NCI-H2107 treated with DMSO at 0.1 percent for 48 hours (cell line): Measurements from ENCODE around the gene FRMD8.

Experiments
- DNase-seq: peaks from one replicate; lab custom pipeline; 2025; ENCODE audit not compliant: unreplicated experiment; lab: John Stamatoyannopoulos, UW

FRMD8 gene

DNA sequence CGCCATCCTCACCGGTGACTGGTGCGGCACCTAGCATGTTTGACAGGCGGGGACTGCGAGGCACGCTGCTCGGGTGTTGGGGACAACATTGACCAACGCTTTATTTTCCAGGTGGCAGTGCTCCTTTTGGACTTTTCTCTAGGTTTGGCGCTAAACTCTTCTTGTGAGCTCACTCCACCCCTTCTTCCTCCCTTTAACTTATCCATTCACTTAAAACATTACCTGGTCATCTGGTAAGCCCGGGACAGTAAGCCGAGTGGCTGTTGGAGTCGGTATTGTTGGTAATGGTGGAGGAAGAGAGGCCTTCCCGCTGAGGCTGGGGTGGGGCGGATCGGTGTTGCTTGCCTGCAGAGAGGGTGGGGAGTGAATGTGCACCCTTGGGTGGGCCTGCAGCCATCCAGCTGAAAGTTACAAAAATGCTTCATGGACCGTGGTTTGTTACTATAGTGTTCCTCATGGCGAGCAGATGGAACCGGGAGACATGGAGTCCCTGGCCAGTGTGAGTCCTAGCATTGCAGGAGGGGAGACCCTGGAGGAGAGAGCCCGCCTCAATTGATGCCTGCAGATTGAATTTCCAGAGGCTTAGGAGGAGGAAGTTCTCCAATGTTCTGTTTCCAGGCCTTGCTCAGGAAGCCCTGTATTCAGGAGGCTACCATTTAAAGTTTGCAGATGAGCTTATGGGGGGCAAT, 37.2 kb downstream of the FRMD8 start:
- DNase-seq: no peak

DNA sequence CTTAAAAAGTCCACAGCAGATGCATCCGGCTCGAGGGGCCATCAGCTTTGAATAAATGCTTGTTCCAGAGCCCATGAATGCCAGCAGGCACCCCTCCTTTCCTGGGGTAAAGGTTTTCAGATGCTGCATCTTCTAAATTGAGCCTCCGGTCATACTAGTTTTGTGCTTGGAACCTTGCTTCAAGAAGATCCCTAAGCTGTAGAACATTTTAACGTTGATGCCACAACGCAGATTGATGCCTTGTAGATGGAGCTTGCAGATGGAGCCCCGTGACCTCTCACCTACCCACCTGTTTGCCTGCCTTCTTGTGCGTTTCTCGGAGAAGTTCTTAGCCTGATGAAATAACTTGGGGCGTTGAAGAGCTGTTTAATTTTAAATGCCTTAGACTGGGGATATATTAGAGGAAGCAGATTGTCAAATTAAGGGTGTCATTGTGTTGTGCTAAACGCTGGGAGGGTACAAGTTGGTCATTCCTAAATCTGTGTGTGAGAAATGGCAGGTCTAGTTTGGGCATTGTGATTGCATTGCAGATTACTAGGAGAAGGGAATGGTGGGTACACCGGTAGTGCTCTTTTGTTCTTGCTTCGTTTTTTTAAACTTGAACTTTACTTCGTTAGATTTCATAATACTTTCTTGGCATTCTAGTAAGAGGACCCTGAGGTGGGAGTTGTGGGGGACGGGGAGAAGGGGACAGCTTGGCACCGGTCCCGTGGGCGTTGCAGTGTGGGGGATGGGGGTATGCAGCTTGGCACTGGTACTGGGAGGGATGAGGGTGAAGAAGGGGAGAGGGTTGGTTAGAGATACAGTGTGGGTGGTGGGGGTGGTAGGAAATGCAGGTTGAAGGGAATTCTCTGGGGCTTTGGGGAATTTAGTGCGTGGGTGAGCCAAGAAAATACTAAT, 38.0 kb downstream of the FRMD8 start:
- no peak for DNase-seq

DNA sequence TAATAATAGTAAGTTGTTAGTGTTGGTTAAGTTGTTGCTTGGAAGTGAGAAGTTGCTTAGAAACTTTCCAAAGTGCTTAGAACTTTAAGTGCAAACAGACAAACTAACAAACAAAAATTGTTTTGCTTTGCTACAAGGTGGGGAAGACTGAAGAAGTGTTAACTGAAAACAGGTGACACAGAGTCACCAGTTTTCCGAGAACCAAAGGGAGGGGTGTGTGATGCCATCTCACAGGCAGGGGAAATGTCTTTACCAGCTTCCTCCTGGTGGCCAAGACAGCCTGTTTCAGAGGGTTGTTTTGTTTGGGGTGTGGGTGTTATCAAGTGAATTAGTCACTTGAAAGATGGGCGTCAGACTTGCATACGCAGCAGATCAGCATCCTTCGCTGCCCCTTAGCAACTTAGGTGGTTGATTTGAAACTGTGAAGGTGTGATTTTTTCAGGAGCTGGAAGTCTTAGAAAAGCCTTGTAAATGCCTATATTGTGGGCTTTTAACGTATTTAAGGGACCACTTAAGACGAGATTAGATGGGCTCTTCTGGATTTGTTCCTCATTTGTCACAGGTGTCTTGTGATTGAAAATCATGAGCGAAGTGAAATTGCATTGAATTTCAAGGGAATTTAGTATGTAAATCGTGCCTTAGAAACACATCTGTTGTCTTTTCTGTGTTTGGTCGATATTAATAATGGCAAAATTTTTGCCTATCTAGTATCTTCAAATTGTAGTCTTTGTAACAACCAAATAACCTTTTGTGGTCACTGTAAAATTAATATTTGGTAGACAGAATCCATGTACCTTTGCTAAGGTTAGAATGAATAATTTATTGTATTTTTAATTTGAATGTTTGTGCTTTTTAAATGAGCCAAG, 38.9 kb downstream of the FRMD8 start:
- no peak for DNase-seq

DNA sequence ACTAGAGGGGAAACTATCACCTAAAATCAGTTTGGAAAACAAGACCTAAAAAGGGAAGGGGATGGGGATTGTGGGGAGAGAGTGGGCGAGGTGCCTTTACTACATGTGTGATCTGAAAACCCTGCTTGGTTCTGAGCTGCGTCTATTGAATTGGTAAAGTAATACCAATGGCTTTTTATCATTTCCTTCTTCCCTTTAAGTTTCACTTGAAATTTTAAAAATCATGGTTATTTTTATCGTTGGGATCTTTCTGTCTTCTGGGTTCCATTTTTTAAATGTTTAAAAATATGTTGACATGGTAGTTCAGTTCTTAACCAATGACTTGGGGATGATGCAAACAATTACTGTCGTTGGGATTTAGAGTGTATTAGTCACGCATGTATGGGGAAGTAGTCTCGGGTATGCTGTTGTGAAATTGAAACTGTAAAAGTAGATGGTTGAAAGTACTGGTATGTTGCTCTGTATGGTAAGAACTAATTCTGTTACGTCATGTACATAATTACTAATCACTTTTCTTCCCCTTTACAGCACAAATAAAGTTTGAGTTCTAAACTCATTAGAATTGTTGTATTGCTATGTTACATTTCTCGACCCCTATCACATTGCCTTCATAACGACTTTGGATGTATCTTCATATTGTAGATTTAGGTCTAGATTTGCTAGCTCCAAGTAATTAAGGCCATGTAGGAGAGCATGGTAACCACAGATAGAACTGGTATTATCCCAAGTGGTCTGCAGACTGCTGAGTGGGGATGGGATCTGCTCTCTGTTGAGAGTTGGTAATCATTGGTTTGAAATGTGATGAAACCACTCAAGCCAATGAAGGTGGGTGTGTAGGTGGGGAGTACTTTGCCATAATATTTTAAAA, 39.8 kb downstream of the FRMD8 start:
- no peak for DNase-seq

DNA sequence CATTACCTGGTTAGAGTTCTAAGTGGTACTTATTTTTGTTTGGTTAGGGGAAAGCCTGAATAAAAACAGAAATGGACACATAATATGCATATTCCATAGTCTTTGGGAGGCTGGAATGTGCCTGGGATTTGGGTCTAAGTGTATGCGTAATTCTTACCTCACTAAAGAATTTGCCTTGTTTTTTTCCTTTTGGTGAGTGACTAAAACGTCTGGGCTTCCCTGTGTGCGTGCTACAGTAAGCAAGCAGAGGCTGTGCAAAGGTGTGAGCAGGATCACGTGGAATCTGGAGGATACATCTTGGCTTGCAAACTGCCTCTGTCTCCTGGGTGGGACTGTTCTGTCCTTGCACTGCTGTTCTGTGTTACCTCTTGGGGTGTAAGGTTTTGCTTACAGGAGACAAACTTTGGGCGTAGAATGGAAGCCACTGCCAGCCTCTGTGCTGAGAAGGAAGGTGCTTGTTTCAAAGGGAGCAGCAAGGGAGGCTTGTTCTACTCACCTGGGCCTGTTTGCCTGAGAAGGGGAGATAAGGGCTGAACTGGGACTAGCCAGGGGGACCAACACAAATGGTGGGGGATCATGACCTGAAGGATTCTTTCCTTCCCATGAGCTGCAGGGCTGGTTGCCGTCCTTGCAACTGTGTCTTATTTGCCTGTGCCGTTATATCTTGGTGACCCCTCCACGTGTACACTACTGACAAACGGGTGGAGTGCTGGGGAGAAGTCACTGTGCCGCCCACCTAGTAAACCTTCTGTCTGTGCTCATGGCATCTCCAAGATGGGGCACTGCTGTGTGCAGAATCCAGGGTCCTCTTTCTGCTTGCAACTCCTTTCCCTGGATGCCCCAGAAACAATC, 40.6 kb downstream of the FRMD8 start:
- no peak for DNase-seq

DNA sequence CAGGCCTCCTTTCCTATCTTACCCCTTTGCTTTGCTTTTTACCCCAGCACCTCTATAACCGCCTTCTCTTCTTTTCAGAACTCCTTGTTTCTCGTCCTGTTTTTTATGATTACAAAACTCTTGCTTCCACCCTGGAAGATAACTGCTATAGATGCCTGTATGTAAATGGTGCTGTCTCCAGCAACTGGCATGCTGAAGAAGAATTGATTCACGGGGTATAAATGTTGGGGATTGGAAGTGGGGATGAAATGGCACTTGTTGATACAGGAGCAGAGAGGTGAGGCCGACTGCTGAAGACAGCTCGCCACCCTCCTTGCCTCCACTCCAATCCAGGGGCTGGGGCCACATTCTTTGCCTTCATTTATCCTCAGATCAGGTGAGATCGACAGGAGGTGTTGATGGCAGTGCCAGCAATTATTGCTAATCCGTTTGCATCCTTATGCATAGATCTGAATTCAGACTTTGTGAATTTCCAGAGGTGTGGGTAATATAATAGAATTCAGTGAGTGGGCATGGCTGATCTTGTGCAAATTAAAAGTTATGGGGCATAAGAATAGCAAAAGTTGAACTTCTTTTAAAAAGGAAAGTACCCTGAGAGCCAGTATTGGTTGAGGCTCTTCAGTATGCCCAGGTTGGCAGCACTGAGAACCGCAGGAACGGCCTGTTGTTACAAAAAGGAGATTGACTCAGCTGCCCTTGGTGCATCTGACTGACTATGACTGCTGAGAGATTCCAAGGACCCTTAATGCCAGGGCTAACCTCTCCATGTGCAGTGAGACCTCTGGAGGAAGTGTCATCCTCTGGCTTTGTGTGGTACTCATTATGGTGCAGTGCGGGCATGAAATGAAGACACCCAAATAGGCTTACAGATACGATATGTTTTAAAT, 41.5 kb downstream of the FRMD8 start:
- no peak for DNase-seq

DNA sequence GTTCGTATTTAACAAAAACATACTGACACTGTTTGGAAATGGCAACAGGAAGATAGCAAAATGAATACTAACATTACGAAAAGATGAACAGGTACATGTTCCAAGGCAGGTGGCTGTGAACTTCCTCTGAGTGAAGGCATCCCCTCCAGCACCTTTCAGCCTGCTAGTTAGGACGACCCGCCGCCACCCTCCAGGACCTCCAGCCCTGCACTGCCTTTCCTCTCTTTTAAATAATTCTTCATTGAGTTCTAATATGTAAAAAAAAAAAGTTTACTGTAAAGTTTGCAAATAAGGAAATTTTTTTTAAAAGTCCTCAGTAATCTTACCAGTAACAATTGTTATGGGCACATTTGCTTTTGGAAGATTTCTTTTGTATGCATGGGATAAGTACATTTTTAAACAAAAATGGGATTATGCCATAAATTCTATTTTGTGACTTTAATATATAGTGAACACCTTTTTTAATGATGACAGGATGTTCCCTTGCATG, 42.2 kb downstream of the FRMD8 start:
- no peak for DNase-seq

DNA sequence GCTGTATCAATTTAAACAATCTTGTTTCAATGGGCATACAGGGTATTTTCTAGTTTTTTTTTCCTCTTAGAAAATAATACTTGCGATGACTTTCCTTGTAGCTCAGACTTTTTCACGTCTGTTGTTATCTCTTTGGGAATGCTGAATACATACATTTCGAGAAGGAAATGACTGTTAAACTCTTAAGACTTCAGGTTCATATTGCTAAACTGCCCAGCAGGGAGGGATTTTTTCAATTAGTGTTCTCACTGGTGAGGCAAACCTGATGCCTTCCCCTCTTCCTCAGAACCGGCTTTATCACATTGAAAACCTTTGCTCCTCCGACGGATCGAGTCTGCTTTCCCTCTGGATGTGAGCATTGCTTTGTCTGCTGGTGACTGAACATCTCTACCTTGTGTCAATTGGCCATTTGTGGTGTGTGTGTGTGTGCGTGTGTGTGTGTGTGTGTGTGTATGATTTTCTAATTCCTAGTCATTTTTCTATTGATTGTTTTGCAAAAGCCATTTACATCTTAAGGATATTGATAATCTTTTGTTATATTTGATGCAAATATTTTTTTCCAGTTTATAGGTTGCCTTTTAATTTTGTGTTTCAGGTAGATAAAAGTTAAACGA, 42.7 kb downstream of the FRMD8 start:
- DNase-seq: no peak

DNA sequence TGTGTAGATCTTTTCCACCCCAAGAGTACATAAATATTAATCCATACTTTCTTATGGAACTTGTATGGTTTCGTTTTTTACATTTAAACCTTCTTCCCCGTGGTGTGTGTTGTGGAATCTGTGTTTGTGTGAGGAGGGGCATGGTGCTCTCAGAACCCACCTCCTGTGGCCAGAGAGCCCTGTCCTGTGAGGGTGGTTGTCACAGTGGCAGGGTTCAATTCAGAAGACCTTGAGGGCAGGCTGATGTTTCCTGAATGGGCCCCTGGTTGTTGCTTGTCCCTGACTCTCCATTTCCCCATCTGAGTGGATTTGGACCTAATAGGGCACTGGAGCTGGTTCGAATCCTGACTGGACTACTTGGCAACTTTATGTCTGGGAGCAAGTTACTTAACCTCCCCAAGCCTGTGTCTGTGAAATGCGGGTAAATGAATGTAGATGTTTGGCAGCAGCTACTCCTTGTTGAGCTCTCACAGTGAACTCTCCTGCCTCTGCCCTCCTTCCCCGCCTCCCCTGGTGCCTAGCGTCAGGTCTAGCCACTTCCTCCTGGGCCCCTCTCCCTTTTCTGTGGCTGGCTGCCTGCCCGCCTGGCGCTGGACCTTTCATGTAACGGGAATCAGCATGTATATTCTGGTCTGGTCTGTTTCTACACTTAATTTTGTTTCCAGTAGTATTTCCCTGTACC, 43.4 kb downstream of the FRMD8 start:
- DNase-seq: no peak

DNA sequence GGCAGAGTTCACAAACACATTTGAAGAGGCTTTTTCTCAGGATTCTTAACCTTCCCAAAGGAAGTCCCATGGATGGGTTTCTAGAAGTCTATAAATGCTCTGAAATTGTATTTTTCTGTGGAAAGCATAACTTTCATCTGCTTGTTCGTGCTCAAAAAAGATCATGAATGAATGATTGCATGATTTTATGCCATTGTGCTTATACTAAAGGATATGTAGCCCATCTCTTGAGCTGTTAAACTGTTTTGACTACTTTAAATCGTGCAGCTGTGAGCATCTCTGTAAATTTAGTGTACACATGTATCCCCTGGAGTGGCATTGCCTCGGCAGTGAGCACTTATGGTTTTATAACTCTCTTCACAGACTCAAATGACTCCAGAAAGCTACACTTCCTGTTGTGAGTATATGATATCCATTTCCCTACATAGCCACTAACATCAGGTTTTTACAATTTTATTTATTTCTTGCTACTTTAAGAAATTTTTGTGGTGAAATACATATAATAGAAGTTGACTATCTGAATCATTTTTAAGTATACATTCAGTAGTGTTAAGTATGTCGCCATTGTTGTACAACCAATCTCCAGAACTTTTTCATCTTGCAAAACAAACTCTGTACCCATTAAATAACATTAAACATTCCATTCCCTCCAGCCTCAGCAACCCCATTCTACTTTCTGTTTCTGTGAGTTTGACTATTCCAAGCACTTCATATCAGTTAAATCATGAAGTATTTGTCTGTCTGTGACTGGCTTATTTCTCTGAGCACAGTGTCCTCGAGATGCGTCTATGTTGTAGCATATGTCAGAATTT, 44.2 kb downstream of the FRMD8 start:
- DNase-seq: peak; percentile 25

DNA sequence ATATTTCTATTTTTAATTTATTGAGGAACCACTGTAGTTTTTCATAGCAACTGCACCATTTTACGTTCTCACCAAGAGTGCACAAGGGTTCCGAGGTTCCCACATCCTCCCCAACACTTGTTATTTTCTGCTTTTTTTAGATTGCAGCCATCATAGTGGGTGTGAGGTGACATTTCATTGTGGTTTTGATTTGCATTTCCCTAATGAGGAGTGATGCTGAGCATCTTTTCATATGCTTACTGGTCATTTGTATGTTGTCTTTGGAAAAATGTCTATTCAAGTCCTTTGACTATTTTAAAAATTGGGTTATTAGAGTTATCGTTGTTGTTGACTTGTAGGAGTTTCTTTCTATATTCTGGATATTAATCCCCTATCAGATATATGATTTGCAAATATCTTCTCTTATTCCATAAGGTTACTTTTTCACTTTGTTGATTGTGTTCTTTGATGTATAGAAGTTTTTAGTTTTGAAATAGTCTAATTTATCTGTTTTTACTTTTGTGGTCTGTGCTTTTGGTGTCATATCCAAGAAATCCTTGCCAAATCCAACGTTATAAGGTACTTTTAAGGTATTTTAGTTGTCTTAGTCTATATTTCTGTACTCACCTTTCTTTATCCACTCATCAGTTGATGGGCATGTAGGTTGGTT, 45.1 kb downstream of the FRMD8 start:
- no peak for DNase-seq

DNA sequence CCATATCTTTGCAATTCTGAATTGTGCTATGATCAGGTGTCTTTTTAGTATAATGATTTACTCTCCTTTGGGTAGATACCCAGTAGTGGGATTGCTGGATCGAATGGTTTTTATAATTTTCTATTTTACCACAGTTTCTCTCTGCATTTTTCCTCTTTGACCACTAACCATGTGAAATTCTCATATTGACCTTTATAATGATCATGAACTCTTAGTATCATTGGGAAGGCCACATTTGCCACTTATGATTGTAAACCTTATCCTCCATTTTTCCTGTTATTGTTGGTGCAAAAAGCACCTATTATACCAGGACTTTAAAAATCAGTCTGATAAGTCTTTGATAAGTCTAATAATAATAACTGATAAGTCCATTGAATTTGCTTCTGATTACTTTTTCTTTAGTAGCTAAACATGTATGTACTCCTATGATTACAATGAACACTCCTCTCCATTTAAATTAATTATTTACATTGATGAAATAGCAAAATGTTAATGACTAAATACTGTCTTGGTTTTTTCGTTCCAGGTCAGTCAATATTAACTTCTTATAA, 45.7 kb downstream of the FRMD8 start:
- no peak for DNase-seq

DNA sequence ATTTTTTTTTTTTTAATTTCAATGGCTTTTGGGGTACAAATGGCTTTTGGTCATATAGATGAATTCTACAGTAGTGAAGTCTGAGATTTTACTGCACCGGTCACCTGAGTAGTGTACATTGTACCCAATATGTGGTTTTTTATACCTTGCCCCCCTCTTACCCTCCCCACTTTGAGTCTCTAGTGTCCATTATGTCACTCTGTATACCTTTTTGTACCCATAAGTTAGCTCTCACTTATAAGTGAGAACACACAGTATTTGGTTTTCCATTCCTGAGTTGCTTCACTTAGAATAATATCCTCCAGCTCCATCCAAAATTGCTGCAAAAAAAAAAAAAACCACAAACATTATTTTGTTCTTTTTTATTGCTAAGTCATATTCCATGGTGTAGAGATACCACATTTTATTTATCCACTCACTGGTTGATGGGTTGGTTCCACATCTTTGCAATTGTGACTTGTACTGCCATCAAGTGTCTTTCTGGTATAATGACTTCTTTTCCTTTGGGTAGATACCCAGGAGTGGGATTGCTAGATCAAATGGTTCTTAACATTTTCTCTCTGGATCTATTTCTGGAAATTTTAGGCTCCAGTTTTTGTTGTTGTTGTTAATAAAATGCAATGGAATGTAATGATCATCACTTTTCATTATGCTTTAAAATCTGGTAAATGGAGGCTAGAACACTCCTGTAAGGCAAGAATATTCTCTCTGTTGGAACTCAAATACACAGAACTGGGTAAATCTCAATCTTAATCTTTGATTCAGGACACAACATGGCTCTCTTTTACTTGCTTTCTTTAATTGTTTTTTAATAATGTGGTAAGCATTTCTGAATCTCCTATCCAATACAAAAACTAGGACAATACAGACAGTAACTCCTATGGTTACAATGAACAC, 46.5 kb downstream of the FRMD8 start:
- DNase-seq: peak; percentile 35

DNA sequence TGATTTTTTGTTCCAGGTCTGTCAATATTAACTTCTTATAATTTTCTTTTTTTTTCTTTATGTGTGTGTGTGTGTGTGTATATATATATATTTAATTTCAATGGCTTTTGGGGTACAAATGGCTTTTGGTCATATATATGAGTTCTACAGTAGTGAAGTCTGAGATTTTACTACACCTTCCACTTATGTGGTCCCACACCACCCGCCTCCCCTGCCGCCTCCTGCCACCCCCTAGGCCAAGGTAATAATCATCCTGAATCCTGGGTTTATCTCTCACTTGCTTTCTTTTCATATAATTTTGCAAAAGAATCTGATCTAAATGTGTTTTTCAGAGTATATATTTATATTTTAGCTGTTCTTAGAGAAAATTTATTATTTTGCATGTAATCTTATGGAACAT, 47.2 kb downstream of the FRMD8 start:
- no peak for DNase-seq
